Measurements from ENCODE around the gene TMEM39A.

Gene TMEM39A

DNA sequence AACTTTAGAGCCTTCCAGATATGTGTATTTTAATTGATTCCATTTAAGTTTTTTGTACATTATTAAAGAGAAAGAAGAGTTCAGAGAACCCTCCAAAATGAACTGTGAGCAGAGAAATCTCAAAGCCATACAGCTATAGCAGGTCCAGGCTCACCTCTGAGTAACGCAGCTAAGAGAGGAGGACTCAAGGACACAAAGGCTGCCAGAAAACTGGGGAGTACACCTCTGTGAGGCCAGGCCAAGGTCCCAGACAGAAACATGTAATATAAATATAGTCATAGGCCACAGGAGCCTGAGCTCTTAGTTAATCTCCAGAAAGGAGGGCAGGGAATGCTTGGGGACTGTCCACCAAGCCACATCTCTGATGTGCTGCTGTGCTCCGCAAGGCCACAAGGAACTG, 66.5 kb downstream of the TMEM39A start:
- no peak for DNase-seq

DNA sequence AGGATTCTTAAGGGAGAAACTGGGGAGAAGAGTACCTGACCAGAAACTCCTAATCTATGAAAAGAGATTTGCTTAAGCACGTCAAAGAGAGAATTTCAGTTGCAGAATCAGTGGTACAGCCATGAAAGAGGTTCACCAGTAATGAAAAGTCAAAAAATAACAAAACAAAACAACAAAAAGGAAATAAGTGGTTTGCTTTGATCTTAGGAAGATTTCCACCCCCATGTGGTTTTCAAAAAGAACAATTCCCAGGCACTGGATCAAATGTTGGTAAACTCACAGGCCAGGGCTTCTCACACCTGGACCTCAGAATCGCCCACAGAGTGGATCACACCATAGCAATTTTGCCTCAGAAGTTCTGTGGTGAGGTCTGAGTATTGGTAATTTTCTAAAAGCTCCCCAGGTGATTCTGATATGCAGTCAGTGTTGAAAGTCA, 67.5 kb downstream of the TMEM39A start:
- no peak for DNase-seq

DNA sequence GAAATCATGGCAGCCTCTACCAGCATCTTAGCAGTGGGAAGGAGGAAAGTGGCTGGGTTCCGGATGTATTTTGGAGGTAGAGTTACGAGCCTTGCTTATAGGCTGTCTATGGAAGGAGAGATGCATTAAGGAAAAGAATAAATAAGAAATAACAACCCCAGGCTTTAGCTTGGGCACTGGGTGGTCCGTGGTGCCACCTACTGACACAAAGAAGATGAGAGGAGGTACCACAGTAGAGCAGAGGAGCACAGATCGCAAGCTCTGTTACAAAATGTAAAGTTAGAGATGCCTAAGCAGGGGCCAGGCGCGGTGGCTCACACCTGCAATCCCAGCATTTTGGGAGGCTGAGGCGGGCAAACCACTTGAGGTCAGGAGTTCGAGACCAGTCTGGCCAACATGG, 74.8 kb downstream of the TMEM39A start:
- DNase-seq: no peak

DNA sequence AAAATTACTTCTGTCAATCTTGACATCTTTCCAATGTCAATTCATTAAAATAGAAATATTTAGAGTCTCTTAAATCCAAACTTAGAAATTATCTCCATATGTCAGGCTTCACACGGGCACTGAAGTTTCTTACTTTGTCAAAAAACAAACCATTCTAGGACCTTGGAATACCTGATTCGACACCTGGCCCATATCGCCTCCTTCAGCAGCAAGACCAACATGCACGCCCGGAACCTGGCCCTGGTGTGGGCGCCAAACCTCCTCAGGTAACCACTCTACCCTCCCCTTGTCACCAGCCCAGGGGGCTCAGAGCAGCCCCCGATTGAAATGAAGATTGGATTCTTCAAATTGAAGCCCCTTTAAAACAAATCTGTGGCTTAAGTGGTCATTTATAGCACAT, 81.3 kb downstream of the TMEM39A start:
- no peak for DNase-seq

DNA sequence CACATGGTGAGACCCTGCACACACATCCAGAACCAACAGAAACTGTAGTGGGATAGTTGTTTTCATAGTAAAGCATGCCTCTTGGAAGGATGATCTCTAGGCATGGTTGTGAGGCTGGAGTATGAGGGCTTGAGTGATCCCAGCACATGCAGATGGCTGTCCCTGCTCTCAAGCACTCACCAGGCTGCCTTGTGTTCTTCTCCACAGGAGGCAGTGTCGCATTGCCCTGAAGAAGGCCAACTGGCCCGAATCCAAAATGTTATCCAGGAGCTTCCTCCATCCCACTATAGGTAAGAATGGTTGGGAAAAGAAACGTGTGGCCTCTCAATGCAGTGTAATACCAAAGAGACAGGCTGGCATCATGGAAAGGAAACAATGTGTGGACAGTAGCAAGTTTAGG, 82.7 kb downstream of the TMEM39A start:
- no peak for DNase-seq
